ENCODE data around the gene ARHGAP33.

DNA sequence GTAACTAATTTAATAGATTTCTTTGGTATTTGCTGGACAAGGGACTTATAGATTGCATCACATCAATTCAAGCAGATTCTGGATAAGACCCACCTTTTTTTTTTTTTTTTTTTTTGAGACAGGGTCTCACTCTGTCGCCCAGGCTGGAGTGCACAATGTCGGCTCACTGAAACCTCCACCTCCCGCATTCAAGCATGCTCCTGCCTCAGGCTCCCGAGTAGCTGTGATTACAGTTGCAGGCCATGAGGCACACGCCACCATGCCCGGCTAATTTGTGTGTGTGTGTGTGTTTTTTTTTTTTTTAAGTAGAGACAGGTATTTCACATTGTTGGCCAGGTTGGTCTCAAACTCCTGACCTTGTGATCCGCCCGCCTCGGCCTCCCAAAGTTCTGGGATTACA is 41.5 kb downstream of the ARHGAP33 start:
- no peak for TF ChIP-seq EZH2 (IDR thresholded peaks at IDR 0.05; ENCODE audit: borderline replicate concordance, low read depth, low read length, poor library complexity, severe bottlenecking)
- TF ChIP-seq, protein P1, sequence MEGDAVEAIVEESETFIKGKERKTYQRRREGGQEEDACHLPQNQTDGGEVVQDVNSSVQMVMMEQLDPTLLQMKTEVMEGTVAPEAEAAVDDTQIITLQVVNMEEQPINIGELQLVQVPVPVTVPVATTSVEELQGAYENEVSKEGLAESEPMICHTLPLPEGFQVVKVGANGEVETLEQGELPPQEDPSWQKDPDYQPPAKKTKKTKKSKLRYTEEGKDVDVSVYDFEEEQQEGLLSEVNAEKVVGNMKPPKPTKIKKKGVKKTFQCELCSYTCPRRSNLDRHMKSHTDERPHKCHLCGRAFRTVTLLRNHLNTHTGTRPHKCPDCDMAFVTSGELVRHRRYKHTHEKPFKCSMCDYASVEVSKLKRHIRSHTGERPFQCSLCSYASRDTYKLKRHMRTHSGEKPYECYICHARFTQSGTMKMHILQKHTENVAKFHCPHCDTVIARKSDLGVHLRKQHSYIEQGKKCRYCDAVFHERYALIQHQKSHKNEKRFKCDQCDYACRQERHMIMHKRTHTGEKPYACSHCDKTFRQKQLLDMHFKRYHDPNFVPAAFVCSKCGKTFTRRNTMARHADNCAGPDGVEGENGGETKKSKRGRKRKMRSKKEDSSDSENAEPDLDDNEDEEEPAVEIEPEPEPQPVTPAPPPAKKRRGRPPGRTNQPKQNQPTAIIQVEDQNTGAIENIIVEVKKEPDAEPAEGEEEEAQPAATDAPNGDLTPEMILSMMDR (conservative IDR thresholded peaks at IDR 0.05; ENCODE audit: low read depth, low read length), result no peak

Data from A673 (cell line).